NT2/D1 (cell line): ENCODE measurements around the gene PPFIA2.

ENCODE experiments used
- SUZ12 ChIP-seq: IDR thresholded peaks from 2 replicates; pipeline ENCODE4 v1.6.1; 2011; ENCODE audit not compliant: insufficient read length, insufficient read depth; ENCODE audit errors: extremely low read depth
- YY1 ChIP-seq: IDR thresholded peaks from 2 replicates; pipeline ENCODE4 v1.6.1; 2011; ENCODE audit not compliant: insufficient read length, insufficient read depth
- ZNF274 ChIP-seq: IDR thresholded peaks from 2 replicates; pipeline ENCODE4 v1.6.1; 2011; ENCODE audit warnings: mild to moderate bottlenecking, low read depth, low read length

- no peak for TF ChIP-seq YY1
- TF ChIP-seq ZNF274, result no peak
- TF ChIP-seq SUZ12, result no peak
Measured at GRCh38 chr12:81517296-81517695, 241.9 kb downstream of the PPFIA2 start.
